Urothelium cell line (cell line): Measurements from ENCODE around the gene PRKG1.
"Not testable (repeated sequence)": the region's sequence is repeated elsewhere in the genome, so short reads cannot be mapped to it uniquely, and the experiment has no call there.

Experiments
- DNase-seq: peaks from one replicate; pipeline ENCODE4 v3.0.0; 2011; ENCODE audit warnings: low spot score, mixed read lengths
- FAIRE-seq: peaks from 2 replicates; lab custom pipeline; 2011; peaks lifted over from hg19 to GRCh38; lab: Jason Lieb, UNC

The PRKG1 gene

DNA sequence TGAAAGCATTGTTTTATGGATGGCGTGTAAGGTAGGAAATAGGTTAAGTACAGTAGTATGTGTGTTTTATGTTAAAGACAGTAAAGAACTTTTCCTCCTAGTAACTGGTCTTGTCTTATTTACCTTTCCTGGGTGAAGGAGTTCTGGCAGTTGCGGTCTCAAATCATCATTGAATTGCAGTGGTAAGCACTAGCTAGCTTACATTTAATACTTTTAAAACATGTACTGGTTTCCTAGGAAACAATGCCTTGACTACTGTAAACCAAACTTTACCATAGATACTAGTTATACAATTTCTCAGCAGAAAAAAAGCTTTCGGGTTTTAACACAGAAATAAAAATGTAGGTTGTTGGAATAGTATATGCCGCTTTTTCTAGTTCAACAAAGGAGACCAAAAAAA lies 37.7 kb downstream of the PRKG1 start:
- FAIRE-seq = no peak

DNA sequence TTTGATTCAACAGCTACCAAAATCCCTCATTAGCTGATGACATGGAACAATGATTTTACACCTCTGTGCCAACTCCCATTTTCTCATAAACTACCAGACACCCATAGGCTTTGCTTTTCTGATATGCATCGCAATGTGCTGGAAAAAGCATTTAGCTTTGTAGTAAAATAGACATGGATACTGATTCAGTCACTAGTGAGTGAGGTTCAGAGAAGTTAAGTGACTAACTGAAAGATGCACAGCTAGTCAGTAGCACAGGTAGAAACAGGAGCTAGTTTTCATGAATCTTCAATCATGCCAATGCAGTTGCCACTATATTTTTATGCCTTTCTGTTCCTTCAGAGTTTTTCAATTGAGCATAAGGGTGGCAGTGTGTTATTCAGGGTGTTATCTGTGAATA lies 38.7 kb downstream of the PRKG1 start:
- FAIRE-seq = no peak
- no peak for DNase-seq

More for the DNA sequence above, 37.7 kb downstream of the PRKG1 start:
- DNase-seq = no peak

DNA sequence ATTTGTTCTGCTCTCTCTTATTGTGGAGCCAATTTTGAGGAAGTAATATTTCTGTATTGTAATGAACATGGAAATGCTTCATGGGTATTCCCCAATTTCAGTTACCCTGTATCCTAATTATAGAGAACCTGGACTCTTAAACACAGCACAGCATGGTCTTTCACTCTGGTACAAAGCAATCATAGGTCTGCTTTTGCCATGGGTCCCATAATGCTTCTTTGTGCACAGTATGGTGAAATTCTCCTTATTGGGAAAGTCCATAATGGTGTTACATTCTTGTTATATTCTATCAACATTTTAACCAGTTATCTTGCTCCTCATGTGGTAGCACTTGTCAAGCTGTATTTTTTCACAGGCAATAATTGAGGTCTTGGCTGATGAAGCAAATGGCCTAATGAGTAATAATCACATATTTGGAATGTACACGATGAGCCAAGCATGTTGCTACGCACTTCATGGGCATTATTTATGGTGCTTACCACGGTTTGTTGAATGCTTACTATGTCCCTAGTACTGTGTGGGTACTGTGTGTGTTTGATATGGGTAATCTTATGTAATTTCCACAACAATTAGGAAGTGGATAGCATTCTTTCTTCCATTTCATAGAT lies 42.9 kb downstream of the PRKG1 start:
- FAIRE-seq = no peak
- no peak for DNase-seq

DNA sequence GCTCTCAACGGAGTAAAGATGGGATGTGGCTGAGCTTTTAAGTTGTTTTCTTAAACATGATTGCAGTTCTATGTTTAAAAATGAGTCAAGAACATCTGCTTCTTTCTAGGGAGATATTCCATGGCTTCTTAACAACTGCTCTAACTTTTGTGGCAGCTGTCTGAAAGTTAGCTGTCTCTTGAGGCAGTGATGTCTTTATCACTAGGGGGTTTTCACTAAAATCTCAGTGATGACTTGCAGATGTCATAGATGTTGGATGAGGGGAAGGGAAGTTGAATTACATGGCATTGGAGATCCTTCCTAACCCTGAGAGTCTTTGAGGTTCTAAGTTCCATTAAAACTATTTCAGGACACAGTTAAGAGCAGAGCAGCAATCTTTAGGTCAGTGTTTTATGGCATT lies 43.5 kb downstream of the PRKG1 start:
- FAIRE-seq = no peak

DNA sequence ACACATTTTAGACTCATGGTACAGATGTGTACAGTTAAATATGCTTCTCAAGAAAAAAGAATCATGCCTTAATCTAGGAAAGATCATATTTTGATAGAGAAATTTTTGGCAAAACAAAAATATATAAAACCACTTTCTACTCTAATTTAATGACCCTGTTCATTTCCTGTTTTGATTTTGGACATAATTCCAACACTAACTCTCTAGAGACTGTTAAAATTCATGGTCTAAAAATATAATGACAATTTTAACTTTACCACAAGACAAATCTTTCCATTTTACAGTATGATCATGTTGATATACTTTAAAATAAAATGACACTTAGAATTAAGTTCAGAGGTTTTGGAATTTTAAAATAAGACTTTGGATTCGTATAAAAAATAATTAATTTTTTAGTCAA lies 45.2 kb downstream of the PRKG1 start:
- DNase-seq = no peak
- FAIRE-seq = no peak

More for the DNA sequence above, 43.5 kb downstream of the PRKG1 start:
- DNase-seq = no peak

DNA sequence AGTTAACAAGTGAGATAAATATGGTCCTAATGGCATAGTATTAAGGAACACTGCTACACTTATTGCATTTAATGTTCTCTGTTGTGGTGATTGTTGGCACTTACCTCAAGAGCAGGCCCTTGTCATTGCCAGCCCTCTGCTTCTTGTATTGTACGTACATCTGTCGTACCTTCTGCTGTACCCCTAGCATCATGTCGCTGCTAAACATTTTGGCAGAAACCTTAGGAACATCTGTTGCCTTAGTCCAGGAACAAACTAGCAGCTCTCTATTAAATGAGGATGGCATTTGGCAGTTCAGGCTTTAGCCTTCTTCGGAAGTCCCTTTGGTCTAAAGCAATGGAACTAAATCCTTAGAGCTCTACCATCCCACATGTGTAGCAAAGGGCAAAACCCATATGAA lies 47.6 kb downstream of the PRKG1 start:
- DNase-seq (no peak), FAIRE-seq (peak; percentile 58)

DNA sequence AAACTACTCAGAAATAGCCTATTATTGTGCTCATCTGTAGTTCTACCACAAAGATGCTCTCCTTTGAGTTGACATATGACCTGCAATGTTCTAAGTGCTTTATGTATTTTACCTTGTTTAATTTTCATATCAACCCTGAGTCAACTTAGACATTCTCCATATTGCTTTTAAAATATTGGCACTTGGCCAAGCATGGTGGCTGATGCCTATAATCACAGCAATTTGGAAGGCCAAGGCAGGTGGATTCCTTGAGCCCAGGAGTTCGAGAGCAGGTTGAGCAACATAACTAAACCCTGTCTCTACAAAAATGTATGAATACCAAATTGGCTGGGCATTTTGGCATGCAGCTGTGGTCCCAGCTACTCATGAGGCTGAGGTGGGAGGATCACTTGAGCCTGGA lies 50.6 kb downstream of the PRKG1 start:
- FAIRE-seq (no peak), DNase-seq (no peak)

DNA sequence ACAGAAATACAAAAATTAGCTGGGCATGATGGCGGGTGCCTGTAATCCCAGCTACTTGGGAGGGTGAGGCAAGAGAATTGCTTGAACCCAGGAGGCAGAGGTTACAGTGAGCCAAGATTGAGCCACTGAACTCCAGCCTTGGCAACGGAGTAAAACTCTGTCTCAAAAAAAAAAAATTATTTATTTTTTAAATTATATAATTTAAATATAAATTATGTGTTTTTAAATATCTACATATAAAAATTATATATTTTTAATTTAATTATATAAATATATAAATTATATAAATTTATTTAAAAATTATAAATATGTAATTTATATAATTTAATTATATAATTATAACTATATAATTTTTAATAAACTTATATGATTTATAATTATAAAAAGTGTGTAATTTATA lies 51.2 kb downstream of the PRKG1 start:
- FAIRE-seq = no peak

DNA sequence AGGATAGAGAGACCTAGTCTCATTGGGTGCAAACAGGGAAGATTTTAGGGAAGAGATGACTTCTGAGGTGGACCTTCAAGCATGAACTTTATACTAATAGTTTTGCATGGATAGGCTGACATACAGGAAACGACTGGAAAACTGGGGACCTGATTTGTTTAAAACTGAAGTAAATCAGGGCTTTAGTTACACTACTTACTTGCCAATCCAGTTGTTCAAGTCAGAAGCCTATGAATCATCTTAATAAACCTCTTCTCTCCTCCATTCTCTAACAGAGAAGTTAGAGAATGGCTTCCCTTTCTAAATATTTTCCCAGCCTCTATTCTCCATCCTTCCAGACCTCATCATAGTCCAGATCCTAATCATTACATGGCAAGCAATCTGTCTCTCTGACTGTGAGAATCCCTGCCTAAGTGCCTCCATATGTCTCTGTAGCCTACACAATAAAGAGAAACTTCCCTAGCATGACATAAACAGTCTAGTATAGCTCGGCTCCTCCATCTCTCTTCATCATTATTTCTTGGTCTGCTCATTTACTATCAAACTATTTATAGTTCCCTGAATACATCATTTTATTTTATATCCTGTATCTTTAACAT lies 55.8 kb downstream of the PRKG1 start:
- DNase-seq = no peak
- FAIRE-seq = no peak

More for the DNA sequence above, 51.2 kb downstream of the PRKG1 start:
- DNase-seq = no peak

DNA sequence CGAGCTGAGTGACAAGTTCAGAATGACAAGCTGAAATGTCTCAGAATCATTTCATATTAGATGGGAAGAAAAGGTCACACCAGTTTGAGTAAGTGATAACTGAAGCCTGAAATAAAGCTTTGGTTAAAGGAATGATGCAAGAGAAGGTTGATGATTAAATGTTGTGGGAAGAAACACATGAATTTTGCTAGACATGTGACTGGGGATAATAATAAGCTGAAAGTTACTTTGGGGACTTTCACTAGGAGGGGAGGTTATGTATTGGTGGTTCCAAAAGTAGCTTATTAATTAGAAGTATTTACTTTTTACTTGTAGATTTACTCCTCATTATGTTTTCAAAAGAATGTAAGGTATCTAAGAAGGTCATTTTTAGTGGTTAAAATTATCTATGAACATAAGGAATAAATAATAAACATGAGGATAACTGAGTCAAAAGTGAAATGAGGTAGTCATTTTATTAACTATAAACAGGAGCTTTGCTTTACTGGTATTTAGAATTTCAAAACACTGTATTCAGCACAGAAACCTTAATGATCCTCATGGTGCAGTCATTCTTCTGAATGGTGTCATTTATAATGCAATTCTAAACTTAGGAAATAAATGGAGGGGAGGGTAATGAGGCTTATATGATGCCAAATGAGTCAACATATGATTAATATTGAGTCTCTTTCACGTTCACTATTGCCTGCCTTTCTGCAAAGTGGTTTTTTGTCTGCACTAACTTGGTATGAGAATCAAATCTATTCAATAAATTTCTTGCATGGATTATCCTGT lies 63.7 kb downstream of the PRKG1 start:
- DNase-seq (no peak), FAIRE-seq (no peak)

DNA sequence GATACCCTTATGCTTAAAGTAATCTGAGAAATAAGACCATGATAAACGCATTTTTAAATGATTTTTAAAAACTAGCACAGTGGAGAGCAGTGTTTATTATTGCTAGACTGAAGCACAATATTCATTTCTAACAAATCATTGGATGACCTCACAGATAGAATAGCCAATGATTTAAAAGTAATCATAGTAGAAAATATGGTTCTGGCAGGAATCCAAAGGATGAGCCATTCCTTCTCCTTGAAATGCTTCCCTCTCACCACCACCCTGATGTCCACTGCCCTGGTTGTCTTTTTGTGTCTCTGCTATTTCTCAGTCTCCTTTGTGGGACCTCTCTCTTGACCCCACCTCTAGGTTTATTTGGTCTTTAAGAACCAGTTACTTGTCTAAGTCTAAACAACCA lies 64.9 kb downstream of the PRKG1 start:
- FAIRE-seq (no peak), DNase-seq (no peak)

DNA sequence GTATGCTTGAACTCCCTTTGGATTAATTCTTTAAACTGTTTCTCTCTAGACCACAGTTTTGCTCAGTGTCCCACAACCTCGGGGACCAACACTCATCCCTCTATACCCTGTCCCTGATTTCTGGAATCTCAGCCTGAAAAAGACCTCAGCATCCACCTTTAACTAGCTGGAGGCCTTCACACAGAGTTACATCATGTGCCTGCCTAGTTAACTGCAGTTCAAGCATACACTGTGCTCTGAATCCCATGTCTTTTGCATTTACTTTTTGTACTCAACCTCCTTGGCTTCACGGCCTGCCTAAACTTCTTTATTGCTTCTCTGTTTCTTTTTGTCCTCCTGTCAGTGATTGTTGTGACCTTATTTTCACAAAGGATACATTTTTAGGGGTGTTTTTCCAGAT lies 66.7 kb downstream of the PRKG1 start:
- DNase-seq = no peak
- no peak for FAIRE-seq

DNA sequence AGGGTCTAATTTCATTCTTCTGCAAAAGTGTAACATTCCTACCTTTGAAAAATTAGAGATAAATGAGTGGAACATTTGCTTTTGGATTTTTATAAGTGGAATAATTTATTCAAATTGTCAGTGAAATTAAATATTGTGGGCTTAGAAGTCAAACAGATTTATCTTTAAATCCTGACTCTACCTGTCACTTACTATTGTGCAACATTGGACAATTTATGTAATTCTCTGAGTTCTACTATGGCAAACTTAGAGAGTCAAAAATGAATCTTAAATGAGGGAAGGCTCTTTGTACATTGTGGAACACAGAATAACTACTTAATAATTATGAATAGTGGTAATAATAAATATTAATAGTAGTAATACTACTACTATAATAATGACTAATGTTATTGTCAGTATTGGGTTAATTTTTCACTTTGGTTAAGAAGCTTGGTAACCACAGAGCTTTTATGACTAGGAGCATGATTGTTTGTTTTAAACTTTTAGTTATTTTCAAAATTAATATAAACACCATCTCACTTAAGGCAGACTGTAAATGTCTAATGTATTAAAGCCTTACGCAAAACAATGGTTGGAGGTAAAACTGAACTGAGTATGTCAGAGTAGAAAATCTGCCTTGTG lies 70.0 kb downstream of the PRKG1 start:
- FAIRE-seq = no peak
- no peak for DNase-seq

DNA sequence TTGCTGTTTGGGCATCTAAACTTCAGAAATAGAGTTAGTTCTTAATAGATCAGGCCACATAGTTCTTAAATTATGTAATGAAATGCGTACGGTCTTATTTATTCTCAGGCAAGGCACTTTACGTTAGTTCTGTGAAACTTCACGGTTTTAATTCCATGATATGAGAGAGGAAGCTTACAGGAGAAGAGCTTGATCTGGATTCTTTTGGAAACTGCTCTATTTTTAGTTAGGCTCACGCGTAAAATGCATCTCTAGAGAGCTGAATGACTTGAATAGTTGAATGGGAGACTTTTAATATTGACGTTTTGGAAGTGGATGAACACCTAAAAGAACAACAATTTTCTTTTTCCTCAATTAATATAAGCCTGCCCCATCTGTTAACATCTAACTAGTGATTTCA lies 71.1 kb downstream of the PRKG1 start:
- FAIRE-seq (no peak), DNase-seq (no peak)

DNA sequence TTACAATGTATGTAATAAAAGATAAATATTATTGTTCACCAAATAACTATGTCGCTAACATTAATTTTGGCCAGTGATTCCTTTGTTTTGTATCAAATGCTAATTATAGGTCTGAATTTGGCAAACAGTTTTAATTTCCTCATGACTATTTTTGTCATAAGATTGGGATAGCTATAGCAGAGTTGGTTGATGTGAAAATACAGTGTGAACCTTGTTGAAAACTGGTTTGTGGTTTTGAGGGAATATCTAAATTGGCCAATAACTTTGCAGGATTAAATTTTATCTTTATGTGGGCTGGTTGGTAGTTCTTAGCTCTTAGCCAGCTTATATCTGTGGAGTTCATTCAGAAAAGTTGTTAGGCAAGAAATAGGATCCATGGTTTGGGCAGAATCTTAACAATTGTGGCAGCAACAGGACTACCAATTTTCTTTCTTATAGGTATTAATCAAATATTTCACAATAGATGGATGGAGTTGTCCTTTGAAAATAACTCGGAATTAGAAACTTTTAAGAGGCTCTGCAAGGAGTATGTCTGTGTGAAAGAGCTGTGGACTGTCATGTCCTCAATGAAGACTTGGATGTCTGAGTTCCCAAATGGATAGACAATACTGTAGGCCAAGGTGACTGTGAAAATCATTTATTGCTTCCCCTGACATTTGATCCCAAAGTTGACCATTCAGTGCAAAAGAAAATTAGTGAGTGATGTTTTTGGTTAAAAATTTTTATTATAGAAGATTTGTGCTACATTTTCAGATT lies 73.5 kb downstream of the PRKG1 start:
- no peak for FAIRE-seq
- DNase-seq = no peak

DNA sequence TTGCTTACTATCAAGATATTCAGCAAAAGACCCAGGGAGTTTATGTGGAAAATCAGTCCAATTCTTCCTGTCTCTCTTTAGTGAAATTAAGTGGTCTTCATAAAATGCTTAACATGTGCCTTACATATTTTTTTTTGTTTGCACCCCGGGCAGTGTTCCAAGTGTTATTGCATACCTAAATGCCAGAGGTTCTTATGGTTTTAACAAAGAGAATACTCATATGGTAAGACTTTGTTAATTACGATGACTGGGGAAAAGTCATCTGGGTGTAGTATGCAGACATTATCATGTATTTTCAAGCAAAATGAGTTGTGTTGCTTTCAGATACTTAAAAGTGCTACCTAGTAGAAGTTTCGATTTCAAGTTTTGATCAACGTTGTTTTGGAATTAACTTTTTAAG lies 82.6 kb downstream of the PRKG1 start:
- DNase-seq (no peak), FAIRE-seq (no peak)

DNA sequence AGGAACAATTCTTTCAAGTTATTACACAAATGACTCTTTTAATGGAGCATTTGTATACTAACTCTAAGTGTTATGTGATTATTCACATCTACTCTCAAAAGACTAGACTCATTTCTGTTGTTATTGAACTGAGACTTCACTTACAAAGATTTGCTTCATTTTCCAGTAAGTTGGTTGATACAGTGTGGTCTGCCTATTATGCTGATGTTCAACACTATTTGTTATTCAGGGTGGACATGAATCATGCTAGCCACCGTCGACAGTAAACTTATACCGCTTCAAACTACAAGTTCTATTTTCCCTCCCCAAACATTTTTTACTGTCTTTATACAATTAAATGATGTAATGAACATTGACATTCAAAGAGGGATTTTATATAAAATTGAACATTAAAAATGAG lies 84.5 kb downstream of the PRKG1 start:
- FAIRE-seq = no peak
- no peak for DNase-seq

DNA sequence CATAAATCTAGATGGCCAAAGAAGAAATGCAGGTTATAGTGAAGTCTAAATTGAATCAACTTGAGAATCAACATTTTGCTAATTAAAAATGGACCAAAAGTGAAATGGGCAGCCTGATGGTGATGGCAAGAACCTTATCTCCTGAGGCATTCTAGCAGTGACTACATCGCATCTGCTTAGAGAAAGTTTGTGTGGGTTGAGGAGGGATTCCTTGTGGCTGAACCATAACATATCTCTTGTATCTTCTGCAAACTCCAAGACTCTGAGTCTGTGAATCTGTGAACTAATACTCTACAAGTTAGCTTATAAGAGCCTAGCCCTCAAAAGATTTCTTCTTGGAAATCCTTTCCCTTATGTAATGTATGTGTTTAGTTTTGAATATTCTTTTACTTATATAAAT lies 85.6 kb downstream of the PRKG1 start:
- FAIRE-seq = peak; percentile 20
- no peak for DNase-seq

DNA sequence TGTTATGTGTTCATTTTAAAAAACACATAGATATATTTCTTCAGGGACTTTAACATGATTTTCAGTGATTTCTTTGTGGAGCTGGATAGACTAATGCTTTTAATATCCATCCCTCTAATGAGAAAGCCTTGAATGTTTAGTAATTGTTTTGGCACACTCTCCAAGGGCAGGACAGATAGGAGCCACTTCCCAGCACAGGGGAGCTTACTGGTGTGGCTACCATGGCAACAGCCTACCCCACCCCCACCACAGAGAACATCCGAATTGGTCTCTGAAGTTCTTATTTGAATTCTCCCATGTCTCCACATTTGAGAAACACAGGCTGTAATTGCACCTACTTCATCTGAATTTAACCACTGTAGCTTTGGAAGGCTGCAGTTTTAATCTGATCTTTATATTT lies 87.7 kb downstream of the PRKG1 start:
- FAIRE-seq = no peak

DNA sequence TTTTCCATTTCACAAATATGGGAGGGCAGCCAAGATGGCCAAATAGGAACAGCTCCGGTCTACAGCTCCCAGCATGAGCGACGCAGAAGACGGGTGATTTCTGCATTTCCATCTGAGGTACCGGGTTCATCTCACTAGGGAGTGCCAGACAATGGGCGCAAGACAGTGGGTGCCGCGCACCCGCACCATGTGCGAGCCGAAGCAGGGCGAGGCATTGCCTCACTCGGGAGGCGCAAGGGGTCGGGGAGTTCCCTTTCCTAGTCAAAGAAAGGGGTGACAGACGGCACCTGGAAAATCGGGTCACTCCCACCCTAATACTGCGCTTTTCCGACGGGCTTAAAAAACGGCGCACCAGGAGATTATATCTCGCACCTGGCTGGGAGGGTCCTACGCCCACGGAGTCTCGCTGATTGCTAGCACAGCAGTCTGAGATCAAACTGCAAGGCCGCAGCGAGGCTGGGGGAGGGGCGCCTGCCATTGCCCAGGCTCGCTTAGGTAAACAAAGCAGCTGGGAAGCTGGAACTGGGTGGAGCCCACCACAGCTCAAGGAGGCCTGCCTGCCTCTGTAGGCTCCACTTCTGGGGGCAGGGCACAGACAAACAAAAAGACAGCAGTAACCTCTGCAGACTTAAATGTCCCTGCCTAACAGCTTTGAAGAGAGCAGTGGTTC lies 89.2 kb downstream of the PRKG1 start:
- DNase-seq, FAIRE-seq: not testable (repeated sequence)

More for the DNA sequence above, 87.7 kb downstream of the PRKG1 start:
- DNase-seq = no peak
